PFSK-1 (cell line): ENCODE measurements around the gene ADCY6. TPM values are rescaled to one million over a fixed set of nuclear protein-coding genes. Genes with fewer than 3 reads are reported as not detected.
A peak's percentile ranks its signal among the peaks of the same experiment; 100 is the strongest.

Experiments
- FOXP2 ChIP-seq: optimal IDR thresholded peaks from 2 replicates; pipeline ENCODE3; 2011; ENCODE audit warnings: borderline replicate concordance, control low read depth, inconsistent platforms; ENCODE audit not compliant: insufficient read depth; ENCODE audit errors: extremely low read length, extremely low read depth
- POLR2AphosphoS5 ChIP-seq: IDR thresholded peaks from 2 replicates; pipeline ENCODE4 v1.6.1; 2012; ENCODE audit warnings: low read depth, mild to moderate bottlenecking, control low read depth, low read length, moderate library complexity
- SIN3A ChIP-seq: IDR thresholded peaks from 2 replicates; pipeline ENCODE4 v1.6.1; 2012; ENCODE audit warnings: mild to moderate bottlenecking, low read length, moderate library complexity, borderline replicate concordance; ENCODE audit not compliant: insufficient read depth
- TAF1 ChIP-seq: IDR thresholded peaks from 2 replicates; pipeline ENCODE4 v1.6.1; 2012; ENCODE audit warnings: low read length, control low read depth, borderline replicate concordance; ENCODE audit not compliant: insufficient read depth
- polyA plus RNA-seq: library from polyadenylated mRNA; unstranded; fragments of >200 nt; gene quantifications from one replicate; pipeline ENCODE4 v1.2.1, GENCODE V29; 2012; ENCODE audit warnings: low read depth, missing spikeins; ENCODE audit not compliant: insufficient read length
- TF ChIP-seq, protein P1 (sequence below), 2 experiments: IDR thresholded peaks; 2 replicates each; pipeline versions ENCODE4 v1.6.1 to v1.8.0; 2011 to 2012; ENCODE audit warnings: low read depth in 2 of 2, low read length in 2 of 2, control low read depth in 1 of 2, inconsistent platforms in 1 of 2, mild to moderate bottlenecking in 1 of 2, moderate library complexity in 1 of 2; ENCODE audit not compliant: insufficient read depth in 1 of 2

Gene ADCY6
- polyA plus RNA-seq, result 36.4 TPM

DNA sequence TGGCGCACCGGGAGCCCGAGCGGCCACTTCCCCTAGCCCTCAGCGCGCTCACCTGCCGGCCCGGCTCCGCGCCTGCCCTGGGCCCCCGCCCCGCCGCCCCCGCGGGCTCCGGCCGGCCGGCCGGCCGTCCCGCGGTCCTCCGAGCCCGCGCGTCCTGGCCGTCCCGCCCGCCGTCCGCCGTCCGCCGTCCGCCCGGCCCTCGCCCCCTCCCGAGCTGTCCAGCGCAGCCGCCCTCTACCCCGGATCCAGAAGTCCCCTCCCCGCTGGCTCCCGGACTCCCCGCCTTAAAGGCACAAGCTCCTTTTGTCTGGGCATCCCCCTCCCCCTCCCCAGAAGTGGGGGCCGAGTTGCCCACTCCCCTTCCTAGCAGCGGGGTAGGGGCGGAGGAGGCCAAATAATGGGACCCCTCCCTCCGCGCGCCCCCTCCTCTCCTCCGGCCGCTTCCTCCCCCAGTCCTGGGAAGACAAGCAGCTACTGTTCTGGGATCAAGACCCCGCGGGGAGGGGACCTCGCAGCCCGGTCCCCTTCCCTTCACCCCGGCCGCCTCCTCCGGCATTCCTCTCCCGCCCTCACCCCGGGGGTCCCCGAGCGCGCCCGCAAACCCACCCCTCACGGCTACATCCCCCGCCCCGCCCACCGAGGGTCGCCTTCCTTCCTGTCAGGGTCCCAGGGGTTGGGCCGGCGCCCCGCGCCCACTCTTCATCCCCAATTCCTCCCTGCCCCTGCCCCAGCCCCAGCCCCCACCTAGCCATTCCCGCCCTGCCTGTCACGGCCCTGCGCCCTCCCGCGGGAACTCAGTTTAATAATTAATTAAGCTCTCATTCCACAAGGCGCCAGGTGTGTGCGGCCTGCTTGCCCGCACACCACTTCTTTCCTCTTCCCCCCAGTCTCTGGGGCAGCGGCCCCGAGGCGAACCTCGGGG lies at the start of gene ADCY6:
Gene ADCY6 (minus strand): TSS at position 236 of the 922 bp plus-strand sequence. CDS start 5,655 bp downstream, outside the sequence.
- TF ChIP-seq, protein P1, sequence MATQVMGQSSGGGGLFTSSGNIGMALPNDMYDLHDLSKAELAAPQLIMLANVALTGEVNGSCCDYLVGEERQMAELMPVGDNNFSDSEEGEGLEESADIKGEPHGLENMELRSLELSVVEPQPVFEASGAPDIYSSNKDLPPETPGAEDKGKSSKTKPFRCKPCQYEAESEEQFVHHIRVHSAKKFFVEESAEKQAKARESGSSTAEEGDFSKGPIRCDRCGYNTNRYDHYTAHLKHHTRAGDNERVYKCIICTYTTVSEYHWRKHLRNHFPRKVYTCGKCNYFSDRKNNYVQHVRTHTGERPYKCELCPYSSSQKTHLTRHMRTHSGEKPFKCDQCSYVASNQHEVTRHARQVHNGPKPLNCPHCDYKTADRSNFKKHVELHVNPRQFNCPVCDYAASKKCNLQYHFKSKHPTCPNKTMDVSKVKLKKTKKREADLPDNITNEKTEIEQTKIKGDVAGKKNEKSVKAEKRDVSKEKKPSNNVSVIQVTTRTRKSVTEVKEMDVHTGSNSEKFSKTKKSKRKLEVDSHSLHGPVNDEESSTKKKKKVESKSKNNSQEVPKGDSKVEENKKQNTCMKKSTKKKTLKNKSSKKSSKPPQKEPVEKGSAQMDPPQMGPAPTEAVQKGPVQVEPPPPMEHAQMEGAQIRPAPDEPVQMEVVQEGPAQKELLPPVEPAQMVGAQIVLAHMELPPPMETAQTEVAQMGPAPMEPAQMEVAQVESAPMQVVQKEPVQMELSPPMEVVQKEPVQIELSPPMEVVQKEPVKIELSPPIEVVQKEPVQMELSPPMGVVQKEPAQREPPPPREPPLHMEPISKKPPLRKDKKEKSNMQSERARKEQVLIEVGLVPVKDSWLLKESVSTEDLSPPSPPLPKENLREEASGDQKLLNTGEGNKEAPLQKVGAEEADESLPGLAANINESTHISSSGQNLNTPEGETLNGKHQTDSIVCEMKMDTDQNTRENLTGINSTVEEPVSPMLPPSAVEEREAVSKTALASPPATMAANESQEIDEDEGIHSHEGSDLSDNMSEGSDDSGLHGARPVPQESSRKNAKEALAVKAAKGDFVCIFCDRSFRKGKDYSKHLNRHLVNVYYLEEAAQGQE (IDR thresholded peaks at IDR 0.05; ENCODE audit: insufficient read depth in 1 of 2, low read depth in 2 of 2, low read length in 2 of 2), result no peak
- TF ChIP-seq SIN3A (no peak), POLR2AphosphoS5 (peak; percentile 38; the same call in 1 of the 2 replicates), FOXP2 (no peak), TAF1 (0 out of 2 replicates have a peak, but pooled peaks have one; percentile 27)

DNA sequence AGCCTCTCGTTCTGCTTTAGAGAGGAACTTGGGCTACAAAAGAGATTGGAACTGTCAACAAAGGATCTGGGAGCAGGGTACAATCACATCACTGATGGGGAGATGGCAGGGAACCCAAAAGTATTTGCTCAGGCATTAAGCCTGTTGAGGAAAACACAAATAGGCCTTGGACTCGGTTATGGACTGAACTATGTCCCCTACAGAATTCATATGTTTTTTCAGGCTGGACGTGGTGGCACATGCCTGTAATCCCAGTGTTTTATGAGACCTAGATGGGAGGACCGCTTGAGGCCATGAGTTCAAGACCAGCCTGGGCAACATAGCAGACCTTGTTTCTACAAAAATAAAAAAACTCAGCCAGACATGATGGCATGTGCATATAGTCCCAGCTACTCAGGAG lies 49.2 kb upstream of the ADCY6 start:
- TF ChIP-seq, protein P1 (IDR thresholded peaks at IDR 0.05; ENCODE audit: insufficient read depth in 1 of 2, low read depth in 2 of 2, low read length in 2 of 2), result no peak
- TF ChIP-seq SIN3A (no peak), TAF1 (no peak), POLR2AphosphoS5 (no peak), FOXP2 (no peak)

DNA sequence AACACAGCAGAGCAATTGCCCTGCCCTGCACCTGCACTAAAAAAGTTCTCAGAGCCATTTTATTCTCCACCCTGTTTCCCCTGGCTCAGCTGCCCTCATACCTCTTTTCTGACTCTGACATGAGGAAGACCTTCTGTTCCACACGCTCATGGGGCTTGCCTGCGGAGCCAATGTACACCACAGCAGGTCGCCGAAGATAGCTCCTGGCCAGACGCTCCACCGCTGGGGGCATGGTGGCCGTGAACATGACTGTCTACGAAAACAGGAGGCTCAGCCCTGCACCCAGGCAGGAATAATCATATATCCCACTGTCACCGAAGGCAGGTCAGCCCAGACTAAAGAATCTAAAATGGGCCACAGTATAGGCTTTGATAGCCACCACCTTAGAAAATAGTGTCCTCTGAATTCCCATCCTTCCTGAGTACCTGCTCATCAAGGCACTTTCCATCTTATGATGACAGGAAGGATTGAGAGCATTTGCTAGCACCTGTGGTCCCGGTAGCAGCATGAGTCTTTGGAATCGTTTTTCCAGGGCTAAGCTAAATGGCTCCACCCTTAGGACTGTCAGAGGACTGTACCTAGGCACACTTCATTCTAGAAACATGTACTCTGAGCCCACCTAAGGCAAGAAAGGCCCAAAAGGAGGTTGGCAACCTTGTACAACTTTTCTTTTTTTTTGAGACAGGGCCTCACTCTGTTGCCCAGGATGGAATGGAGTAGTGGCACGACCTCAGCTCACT lies 43.6 kb upstream of the ADCY6 start:
- no peak for TF ChIP-seq SIN3A
- TF ChIP-seq, protein P1 (IDR thresholded peaks at IDR 0.05; ENCODE audit: insufficient read depth in 1 of 2, low read depth in 2 of 2, low read length in 2 of 2), result no peak
- no peak for TF ChIP-seq FOXP2
- no peak for TF ChIP-seq TAF1
- TF ChIP-seq POLR2AphosphoS5, result no peak

DNA sequence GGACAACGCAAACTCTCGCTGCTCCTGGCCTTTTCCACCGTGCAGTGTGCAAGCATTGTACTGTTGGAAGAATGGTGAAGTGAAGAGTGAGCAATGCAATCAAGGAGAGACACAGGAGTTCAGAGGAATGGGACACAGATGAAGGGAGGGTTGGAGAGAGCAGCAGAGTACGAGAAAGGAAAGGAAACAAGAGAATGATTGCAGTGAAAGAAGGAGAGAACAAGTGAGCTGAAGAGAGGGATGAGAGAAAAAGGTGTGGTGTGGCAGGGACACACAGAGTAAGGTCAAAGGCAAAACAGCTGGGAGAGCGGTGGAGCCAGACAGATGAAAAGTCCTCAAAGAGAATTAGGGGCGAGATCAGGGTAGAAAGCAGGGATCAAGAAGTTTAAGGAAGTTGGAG lies 42.4 kb upstream of the ADCY6 start:
- no peak for TF ChIP-seq TAF1
- no peak for TF ChIP-seq SIN3A
- no peak for TF ChIP-seq POLR2AphosphoS5
- TF ChIP-seq, protein P1 (IDR thresholded peaks at IDR 0.05; ENCODE audit: insufficient read depth in 1 of 2, low read depth in 2 of 2, low read length in 2 of 2), result no peak
- no peak for TF ChIP-seq FOXP2
